ENCODE data around the gene CS.
"Not testable (repeated sequence)": the region's sequence is repeated elsewhere in the genome, so short reads cannot be mapped to it uniquely, and the experiment has no call there.

CS gene

DNA sequence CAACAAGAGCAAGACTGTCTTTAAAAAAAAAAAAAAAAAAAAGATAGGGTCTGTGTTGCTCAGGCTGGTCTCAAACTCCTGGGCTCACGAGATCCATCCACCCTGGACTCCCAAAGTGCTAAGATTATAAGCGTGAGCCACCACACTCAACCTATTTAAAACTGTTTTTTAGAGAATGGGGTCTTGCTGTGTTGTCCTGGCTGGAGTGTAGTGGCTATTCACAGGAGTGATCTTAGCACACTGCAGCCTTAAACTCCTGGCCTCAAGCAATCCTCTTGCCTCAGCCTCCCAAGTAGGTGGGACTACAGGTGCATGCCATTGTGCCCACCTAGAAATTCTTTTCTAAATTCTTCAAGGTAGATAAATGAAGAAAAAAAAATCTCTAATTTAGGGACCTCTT is 25.8 kb downstream of the CS start:
- no peak for DNase-seq

DNA sequence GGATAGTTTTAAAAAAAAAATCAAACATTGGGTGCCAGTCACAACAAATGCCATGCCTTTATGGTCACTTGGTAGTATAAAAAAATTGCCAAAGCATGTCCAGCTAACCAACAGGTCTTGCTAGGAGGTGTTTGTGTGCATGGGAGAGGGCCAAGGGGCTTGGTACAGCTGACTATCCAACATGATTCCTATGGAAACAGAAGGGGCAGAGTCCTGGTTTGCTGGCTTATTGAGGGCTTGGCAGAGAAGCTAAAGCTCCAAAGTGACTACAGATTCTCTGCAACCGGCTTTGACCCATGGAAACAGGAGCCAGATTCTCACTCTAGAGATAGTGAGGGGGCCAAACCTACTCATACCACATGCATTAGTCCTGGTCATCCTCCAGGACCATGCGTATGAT is 27.7 kb downstream of the CS start:
- not testable (repeated sequence) for DNase-seq

DNA sequence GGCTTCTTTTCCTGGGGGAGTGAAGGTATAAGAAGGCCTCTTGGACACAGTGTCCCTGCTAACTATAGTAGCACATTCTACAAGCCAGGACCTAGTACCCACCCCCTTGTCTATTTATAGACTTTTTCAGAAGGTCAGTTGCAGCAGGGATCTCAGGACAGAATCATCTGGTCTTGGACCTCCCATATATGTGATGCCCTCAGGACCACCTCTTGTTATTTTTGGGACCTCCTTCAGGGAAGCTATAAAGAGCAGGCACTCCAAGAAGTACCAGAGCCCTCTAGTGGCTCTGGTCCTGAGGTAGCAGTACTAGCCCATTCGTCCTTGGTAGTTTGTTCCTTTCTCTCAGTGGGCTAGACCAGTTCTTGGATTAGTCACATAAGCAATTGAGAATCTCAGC is 29.1 kb downstream of the CS start:
- peak; percentile 6 for DNase-seq

DNA sequence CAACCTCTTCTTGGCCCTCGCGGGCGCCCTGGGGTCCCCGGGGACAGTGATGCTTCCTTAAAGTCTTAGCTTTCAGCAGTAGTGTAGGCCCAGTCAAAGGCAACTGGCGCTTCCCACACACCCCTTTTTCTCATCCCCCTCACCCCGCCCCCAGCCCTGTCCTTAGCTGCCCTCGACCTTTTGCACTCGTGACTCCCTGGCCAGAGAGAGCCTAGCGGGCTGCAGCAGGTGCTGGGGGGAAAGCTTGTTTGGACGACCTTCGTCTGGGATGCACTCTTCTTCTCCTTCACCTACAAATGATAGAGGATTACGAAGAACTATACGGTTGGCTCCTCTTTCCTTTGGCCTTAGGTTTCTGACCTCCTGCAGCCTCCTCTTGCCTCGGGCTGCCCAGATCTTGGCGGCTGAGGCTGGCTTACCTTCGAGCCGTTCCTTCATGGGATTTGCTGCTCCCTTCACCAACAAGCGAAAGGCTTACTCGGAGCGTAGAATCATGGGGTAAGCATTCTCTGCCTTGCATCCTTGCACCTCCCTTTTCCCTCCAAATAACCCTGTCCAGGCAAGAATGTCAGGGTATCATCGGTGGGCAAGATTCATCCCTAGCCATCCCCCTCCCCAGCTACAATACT is 32.6 kb downstream of the CS start:
- no peak for DNase-seq

DNA sequence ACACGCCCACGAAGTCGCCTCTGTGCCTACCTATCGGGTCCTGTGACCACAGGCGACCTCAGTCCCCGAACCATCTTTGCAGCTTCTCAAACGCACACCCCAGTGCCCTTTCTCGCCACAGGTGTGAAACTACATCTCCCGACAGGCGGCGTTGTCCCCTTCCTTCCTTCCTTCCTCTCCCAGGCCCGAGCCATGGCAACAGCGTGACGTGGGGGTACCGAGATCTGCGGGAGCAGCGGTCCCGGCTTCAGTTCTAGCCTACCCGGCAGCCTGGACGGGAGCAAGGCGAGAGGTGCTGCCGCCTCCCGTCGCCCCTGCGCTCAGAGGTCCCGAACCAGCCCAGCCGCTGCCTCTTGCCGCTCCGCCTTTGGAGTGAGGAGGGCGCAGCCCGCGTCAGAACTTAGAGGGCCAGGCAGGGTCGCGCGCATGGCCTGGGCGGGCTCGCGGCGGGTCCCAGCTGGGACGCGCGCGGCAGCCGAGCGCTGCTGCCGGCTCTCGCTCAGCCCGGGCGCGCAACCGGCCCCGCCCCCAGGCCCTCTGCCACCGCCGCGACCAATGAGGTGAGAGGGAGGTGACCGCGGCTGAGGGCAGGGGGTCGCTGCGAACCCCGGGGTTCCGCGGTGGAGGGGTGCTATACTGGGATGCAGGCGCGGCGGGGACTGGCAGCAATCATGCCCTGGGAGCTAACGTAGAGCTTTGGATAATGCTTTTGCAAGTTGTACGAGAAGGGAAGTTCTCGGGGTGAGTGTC is 33.3 kb downstream of the CS start, which contains the start of gene COQ10A:
COQ10A (plus strand) TSS at position 250 of the 750 bp plus-strand sequence; CDS start at position 427, 177 bp downstream.
- DNase-seq, result peak; percentile 83

DNA sequence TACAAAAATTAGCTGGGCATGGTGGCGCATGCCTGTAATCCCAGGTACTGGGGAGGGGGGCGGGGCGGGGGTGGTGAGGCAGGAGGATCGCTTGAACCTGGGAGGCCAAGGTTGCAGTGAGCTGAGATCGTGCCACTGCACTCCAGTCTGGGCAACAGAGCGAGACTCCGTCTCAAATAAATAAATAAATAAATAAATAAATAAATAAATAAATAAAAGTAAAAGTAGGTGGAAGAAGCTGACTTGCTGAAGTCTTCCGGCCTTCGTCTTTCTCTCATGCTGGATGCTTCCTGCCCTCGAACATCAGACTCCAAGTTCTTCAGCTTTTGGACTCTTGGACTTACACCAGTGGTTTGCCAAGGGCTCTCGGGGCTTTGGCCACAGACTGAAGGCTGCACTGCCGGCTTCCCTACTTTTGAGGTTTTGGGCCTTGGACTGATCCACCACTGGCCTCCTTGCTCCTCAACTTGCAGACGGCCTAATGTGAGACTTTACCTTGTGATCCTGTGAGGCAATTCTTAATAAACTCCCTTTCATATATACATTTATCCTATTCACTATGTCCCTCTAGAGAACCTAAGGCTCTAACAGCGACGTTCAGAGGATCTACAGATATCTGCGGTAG is 34.0 kb downstream of the CS start:
- not testable (repeated sequence) for DNase-seq

DNA sequence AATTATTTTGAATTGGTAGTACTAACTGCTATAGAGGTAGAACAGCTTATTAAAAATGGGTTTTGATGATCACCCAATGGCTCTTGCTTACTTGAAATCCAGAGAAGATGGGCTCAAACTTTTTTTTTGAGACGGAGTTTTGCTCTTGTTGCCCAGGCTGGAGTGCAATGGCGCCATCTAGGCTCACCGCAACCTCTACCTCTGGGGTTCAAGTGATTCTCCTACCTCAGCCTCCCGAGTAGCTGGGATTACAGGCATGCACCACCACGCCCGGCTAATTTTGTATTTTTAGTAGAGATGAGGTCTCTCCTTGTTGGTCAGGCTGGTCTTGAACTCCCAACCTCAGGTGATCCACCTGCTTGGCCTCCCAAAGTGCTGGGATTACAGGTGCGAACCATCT is 37.2 kb downstream of the CS start:
- not testable (repeated sequence) for DNase-seq

DNA sequence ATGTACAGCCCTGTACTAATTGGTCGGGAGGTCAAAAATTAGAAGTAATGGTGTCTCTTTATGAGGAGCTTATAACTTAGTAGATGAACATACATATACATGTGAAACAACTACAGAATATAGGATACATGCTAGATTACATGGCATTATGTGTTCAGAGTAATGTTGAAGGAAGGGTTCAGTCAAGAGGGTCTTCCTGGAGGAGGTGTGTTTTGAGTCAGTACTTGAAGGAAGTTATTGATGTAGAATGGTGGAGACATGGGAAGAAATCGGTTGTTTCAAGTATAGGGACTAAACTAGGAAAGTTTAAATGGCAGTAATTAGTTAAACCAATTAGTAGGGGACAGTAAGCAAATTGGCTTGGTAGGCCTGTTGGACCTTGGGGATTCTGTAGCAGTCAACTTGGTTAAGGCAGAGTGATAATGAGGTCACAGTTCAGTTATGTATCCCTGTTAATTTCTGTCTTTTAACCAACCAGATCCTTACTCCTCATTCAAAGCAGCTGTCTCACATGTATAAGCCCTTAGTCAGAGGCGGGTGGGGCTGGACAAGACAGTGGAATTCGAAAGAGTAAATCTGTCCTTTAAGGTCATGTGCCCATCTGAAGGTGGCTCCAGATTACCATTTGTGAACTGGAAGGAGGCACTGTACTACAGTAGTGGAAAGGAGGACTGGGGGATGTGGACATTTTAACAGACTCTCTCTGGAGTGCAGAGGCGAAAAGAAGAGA is 38.5 kb downstream of the CS start:
- no peak for DNase-seq

DNA sequence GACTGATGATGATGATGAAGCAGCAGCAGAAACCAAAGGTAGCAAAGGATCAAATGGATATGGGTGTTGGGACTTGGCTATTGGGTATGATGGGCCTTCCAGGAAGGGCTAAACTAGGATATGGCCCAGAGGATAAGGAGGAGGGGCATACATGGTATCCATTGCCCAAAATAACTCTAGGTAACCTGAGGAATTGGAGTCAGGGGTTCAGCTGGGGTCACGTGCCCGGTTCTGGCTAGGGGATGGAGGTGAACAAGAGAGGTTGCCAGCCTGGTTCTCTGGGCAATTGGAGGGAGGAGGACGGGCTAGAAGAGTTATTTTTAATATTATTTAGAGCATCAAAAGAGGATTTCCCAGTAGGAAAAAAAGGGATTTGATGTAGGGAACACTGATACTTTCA is 39.2 kb downstream of the CS start:
- no peak for DNase-seq

DNA sequence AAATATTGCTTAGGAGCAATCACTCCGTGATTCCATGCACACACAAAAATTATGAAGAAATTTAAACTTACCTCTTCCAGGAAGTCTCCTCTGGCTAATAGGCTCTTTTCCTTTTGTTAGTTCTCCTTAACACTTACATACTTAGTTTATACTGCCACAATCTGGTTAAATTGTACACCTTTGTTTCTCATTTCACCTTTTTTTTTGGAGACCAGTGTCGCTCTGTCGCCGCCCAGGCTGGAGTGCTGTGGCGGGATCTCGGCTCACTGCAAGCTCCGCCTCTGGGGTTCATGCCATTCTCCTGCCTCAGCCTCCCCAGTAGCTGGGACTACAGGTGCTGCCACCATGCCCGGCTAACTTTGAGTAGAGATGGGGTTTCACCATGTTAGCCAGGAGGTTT is 39.8 kb downstream of the CS start:
- DNase-seq, result no peak

DNA sequence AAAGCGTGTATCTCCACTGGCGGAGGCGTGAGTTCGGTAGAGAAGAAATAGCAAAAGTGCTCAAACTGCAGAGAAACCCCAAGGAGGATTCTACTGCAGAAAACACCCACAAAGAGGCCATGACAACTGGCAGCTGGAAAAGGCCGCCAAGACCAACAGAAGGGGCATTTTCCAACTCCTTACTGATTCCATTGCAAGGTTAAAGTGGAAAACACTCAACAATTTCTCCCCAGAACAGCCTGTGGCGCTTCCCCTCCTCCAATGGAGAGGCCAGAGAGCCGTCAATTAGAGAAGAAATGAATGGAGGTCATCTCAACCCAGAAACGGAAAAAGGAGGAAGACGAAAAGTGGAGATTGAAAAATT is 41.3 kb downstream of the CS start:
- no peak for DNase-seq

DNA sequence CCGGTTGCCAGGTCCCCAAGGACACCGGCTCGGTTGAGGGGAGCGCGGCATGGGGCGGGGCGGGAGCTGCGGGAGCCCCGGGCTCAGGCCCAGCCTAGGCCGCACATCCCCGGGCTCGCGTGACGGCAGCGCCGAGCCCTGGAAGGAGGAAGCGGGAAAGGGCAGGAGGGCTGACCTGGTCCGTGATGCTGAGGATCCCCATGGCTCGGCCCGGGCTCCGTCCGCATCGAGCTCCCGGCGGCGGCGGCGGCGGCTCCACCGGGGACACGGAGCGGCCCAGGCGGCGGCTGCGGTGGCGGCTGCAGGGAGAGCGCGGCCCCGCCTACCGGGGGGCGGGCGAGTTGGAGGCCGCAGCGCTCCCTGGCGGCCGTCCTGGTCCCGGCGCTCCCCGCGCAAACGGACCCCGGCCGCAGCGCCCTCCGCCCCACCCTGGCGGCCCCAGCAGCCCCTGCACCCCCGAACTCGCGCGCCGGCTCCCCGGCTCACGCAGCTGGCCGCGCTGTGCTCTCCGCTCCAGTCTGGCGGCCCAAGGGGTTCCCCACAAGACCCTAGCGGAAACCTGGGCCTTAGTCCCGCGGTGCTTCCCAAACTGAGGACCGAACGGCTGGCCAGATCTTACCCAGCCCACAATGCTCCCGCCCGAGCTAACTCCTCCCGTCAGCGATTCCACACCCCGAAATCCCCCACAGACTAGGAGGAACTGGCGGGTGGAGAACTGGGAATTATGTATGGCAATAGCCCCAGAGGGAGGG is 41.9 kb downstream of the CS start, which contains the start of gene ANKRD52:
ANKRD52 (minus strand) TSS at position 317 of the 752 bp plus-strand sequence; CDS start at position 202, 115 bp downstream.
- DNase-seq, result peak; percentile 56

DNA sequence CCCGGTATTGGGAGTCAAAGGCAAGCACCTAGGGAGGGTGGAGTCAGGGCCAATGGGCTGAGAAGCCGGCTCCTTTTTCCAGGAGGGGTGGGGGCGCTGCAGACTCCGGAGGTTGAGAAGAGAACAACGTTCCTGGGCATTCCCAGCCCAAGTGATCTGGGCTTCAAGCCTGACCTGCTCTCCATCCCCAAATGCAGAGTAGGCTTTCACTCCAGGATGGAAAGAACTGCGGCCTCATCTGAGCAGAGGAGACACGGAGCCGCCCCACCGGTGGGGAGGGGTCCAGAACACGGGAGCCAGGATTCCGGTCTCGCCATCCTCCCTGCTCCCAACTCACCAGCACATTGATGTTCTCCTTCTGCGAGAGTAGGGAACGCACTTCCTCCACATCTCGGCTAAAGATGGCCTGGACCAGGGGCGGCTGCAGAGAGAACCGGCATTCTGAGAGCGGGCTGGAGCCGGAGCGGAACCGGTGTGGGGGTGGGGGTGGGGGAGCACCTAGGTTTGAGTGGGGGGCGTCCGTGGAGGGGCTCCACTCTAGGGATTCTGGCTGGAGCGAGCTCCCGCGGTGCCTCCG is 42.6 kb downstream of the CS start:
- no peak for DNase-seq

DNA sequence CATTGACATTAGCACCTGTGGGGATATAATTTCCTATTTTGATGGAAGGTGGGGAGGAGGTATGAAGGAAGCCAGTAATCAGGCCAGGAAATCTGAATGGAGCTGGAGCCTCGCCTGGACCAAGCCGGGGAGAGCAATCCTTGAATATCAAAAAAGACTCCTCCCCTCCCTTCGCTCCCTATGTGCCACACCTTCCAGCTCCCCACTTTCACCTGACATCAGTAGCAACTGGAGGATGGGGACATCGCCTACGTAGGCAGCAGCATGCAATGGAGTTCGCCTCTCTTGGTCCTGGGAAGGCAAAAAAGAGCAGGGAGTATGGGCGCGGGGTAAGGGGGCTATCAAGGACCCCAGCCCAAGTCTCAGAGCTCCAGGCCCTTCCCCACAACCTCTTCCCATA is 43.1 kb downstream of the CS start:
- DNase-seq, result no peak

DNA sequence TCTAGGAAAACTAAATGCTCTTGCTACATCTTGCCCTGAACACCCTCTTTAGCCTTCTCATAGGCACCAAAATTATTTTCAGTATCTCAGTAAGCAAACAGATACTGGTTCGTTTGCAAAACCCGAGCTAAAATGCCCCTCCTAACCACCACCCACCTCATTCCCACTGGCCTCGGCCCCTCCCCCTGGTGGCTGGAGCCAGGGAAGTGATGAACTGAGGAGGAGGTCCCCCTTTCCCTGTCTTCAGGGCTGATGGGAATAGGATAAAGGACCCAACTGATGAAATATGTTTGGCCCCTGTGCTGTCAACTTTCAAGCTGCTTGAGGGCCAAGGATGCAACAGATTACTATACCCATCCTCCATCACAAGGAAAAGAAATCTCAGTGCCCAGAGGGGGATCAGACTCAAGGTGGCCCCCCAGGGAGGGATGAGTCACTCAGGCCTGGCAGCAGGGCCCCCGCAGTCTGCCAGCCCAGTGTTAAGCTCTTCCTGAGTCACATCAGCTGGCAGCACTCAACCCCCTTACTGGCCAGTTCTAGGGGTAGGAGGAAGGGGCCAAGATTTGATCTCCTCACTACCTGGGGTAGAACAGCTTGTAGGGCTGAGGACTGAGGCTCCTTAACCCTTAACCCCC is 43.7 kb downstream of the CS start:
- DNase-seq, result no peak

DNA sequence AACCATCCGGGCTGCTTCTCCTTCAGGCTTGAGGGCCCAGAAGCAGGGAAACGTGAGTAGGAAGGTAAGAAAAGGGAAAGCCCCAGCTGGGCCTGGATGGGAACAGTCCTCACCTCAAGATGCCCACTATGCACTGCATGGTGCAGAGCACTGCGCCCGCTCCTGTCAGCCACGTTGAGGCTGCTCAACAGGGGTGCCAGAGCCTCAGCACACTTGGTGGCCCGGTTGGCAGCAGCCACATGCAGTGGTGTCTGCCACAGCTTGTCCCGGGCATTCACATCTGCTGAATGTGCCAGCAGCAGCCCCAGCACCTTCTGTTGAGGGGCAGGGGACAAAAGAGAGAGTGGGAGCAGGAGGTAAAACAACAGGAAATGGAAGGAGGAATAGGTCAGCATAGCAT is 44.5 kb downstream of the CS start:
- DNase-seq, result no peak

DNA sequence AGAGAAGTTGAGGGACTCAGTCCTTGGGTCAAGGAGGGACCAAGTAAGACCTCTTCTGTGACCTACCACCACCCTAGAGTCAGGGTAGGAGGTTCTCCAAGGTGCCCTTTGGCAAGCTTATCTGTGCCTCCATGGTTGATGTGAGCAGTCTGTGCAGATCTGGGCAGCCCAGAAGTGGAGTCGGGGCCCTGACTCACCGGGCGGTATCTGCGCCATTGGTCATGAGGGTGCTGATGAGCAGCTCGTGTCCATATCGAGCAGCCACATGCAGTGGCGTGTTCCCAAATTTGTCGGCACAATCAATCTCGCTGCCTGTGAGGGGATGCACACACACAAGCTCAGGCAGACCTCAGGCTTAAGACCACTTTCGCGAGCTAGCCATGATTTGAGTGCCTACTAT is 47.0 kb downstream of the CS start:
- no peak for DNase-seq

DNA sequence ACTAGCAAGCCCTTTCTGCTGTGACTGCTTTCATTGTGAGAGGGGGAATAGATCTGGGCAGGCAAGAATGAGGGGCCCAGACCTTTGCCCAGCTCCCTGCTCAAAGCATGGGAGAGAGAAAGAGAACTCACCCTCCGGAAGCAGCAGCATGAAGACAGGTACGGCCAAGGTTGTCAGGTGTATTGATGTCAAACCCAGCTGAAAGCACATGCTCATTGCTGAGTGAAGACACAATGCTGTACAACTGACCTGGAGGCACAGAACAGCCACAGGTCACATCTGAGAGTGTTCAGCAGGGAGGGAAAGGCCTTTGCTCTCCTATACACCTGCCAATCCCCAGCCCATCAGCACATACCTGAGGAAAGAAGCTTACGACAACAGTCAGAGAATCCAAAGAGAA is 47.5 kb downstream of the CS start:
- no peak for DNase-seq

DNA sequence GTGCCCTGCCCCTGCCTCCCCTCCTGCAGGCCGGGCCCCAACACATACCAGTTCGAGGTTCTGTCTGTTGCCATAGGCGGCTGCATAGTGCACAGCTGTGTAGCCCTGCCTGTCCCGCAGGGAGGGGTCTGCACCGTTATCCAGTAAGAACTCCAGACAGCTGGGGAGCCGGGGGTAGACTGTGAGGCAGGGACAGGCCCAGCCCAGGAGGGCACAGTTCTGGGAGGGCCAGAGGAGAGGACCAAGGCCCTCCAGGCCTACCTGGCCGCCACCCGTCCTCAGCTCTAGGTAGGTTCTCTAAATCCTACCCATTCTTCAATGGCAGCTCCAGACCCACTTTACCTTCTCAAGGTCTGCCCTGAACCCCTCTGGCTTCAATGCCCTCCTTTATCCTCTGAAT is 51.4 kb downstream of the CS start:
- DNase-seq, result no peak

DNA sequence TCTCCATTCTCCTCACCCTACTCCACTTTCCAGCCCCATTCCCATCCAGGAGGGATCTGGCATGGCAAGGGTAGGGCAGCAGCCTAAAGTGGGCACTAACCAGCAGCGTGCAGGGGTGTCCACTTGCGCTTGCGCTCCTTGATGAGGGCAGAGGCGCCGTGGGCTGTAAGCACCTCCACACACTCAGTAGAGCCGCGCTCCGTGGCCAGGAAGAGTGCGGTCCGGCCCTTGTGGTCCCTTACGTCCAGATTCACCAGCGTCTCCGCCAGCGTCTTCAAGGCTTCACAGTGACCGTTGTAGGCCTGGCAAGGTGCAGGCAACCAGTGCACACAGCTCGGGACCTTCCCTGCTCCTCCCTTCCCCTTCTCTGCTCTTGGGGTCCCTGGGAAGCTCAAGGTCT is 52.2 kb downstream of the CS start:
- no peak for DNase-seq

DNA sequence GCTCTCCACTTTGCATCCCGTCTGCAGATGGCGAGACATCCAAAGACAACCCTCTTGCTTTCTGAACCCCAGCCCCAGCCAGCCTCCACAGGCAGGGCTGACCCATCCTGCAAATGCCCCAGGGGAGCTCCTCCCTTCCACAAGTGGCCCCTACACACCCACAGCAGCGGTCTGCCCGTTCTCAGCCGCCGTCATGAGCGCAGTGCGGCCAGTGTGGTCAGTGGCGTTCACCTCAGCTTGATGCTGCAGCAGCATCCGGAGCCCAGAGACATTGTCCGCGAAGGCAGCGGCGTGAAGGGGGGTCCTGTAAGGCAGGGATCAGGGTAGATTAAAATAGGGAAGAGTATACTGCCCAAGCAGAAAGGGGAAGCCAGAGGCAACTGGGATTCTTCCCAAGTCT is 55.6 kb downstream of the CS start:
- DNase-seq, result no peak

DNA sequence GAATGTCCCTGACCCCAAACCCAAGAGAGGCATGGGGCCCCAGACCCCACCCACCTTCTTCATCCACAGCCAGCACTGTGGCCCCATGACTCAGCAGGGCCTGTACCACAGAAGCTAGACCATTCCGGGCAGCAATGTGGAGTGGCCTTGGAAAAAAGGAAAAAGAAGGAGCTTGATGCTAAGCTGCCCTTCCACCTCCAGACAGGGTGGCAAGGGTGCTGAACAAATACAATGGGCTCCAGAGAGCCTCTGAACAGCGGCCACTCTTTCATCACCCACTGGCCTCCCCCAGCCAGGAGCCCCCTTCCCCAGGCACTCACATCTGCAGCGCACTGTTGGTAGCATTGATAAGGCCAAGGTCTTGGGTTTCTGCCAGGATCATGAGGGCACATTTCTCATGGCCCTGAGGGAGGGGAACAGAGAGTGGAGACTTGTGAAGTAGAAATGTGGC is 56.4 kb downstream of the CS start:
- no peak for DNase-seq
